Measurements from ENCODE around the gene CFAP99. TPM values are rescaled to one million over a fixed set of nuclear protein-coding genes. Genes with fewer than 3 reads are reported as not detected.

The CFAP99 gene
- total and polyA plus RNA-seq, 8 donors: 0.28 to 1.6 (median 0.70) TPM

DNA sequence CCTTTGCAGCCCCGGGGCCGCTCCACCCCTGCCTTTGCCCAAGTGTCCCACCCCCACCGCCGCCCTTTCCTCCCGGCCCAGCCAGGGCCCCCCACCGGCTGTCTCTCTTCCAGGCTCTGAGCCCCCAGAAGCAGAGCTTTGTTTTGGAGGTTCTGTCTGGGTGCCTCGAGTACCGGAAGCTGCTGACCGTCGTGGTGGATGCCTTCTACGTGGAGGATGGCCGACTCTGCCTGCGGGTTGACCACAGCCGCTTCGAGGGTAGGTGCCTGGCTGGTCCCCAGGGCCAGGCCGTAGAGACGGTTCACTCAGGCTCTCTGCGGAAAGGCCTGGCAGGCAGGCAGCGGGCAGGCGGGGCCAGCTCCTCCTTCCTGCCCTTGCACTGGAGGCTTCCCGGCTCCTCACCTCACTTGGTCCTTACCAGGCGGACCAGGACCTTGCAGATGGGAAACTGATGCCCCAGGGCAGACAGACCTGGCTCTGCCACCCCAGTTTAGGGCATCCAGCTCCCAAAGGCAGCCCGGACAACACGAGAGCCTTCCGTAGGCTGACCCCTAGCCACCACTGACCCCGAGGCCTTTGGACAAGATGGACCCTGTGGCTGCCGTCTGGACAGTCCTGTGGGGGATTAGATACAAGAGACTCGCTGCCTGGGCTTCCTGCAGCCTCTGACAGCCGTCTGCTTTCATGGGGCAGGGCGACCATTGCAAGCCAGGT is 18.2 kb downstream of the CFAP99 start:
- intact Hi-C loops (cut with DNase I): no loop called here
- Histone ChIP-seq H3K27me3 (no peaks in the 10 kb centered on the region), H3K9me3 (no peaks in the 10 kb centered on the region), H3K36me3 (no peaks in the 10 kb centered on the region), H3K4me1 (no peaks in the 10 kb centered on the region), H3K27ac (no peak overlapping the region), H3K4me3 (no peak overlapping the region)
- 81 to 85% methylated on average over 29 to 30 of the region's 30 CpGs for WGBS, 2 donors
- ATAC-seq (no peak), DNase-seq (peak in 1 of 6 donors; percentile 64), FAIRE-seq (no peak)
- TF ChIP-seq, protein P1, sequence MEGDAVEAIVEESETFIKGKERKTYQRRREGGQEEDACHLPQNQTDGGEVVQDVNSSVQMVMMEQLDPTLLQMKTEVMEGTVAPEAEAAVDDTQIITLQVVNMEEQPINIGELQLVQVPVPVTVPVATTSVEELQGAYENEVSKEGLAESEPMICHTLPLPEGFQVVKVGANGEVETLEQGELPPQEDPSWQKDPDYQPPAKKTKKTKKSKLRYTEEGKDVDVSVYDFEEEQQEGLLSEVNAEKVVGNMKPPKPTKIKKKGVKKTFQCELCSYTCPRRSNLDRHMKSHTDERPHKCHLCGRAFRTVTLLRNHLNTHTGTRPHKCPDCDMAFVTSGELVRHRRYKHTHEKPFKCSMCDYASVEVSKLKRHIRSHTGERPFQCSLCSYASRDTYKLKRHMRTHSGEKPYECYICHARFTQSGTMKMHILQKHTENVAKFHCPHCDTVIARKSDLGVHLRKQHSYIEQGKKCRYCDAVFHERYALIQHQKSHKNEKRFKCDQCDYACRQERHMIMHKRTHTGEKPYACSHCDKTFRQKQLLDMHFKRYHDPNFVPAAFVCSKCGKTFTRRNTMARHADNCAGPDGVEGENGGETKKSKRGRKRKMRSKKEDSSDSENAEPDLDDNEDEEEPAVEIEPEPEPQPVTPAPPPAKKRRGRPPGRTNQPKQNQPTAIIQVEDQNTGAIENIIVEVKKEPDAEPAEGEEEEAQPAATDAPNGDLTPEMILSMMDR (IDR thresholded peaks at IDR 0.05): no peak

DNA sequence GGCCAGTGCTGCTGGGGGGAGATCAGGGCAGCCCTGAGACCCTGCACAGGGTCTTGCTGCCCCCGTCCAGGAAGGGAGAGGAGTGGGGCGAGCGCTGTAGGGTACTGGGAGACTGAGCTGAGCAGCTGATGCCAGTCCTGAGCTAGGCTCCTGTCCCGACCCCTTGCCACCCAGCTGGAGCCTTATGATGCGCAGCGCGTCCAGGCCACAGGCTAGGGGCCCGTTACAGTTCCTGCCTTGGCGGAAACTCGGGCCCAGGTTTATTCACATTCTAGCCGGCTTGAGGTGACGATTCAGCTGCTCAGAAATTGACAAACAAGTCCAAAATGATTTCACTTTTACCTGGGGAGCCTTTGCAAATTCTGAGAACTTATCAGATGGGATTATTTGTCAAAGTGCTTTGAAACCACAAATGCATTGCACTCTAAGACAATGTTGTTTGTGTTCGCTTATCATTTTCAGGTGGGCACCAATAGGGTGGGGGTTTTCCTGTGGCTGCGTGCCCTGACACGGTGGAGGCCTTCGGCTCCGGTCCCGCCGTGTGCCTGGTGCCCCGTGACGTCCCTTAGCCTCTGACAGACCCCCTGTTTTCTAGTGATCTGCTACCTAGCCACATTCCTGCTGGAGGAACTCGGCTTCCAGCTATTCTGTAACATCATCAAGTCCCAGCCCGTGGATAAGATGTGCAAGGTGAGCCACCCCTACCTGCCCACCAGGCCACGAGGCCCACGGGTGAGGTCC is 18.9 kb downstream of the CFAP99 start:
- WGBS, 2 donors: 78 to 80% methylated on average over 25 of the region's 25 CpGs
- no peak for FAIRE-seq

DNA sequence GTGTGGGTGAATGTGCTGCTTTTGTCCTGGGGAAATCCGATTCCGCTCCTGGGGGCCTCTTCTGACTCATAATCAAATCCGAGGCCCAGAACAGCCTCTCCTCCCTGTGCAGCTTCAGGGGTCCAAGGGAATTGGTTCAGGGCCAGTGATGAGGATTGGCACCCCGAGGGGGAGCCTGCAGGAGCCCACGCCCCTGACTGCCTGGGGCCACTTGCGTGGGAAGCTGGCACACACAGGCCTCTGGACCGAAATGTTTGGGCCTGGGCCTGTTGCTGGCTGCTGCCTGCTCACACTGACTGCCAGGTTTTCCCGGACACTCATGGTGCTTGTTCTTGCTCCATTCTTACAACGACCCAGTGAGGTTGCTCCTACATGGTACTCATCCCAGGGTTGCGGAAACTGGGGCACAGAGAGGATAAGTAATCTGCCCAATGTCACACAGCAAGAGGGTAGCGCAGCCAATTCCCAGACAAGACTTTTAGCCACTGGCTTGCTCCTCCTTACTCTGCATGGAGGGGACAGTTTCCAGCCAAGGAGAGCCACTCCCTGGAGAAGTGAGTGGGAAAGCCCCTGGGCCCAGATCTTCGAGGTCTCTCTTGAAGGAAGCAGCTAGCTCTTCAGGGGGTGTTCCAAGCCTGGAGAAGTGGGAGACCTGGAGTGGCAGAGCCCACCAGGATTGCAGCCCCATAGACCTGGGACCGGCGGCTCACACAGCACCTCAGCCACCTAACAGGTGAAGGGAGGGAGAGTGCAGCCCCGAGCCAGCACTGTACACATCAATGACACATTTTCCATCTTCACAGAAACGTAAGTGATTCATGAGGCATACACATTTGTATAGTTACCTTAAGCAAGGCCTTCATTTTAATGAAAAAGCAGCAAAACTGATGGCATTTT is 20.3 kb downstream of the CFAP99 start:
- TF ChIP-seq, protein P1 (IDR thresholded peaks at IDR 0.05): no peak
- no peaks in the 10 kb centered on the region for H3K27me3 ChIP-seq
- DNase-seq (no peak), FAIRE-seq (no peak), ATAC-seq (no peak)
- H3K9me3 ChIP-seq: no peaks in the 10 kb centered on the region
- H3K27ac ChIP-seq: no peak overlapping the region
- no peak overlapping the region for H3K4me3 ChIP-seq
- 83 to 89% methylated on average over 15 to 16 of the region's 16 CpGs for WGBS, 2 donors
- intact Hi-C loops (cut with DNase I): no loop called here
- H3K4me1 ChIP-seq: no peaks in the 10 kb centered on the region
- no peaks in the 10 kb centered on the region for H3K36me3 ChIP-seq

More for the DNA sequence above, 18.9 kb downstream of the CFAP99 start:
- no peaks in the 10 kb centered on the region for H3K4me1 ChIP-seq
- no peak overlapping the region for H3K27ac ChIP-seq
- H3K27me3 ChIP-seq: no peaks in the 10 kb centered on the region
- no peak overlapping the region for H3K4me3 ChIP-seq
- no peaks in the 10 kb centered on the region for H3K36me3 ChIP-seq
- H3K9me3 ChIP-seq: no peaks in the 10 kb centered on the region
- TF ChIP-seq, protein P1 (IDR thresholded peaks at IDR 0.05): no peak
- ATAC-seq (no peak), DNase-seq (no peak)
- intact Hi-C loops (cut with DNase I): no loop called here

DNA sequence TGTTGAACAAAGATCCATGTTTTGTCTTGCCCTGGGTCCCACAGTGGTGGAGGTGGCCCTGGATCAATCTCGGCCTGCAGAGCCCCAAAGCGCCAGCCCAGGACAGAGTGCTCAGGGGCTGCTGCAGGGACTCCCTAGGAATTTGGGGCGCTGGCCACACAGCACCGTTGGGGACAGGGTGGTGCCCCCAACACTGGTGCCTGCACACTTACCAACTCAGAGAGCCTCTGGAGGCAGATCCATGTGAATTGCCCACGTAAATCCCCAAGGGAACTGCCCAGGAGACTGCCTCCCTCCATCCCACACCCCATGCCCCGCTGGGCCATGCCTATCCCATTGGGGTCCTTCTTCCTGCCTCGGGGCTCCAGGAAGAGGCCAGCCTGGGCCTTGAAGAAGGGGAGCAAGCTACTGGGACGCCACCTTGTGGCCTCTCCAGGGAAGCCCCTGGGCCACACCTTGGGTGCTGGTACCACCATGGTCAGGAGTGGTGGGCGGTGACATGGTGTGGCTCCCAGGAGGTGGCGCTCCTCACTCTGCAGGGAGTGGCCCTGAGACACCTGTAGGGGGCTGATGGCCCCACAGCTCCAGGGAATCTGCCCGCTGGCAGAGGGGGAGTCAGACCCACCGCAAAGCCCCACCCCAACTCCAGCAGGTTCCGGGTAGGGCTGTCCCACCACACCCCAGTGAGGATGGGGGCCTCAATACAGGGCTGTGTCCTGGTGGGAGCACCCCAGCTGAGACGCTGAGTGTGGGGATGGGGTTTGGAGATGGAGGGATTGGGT is 22.8 kb downstream of the CFAP99 start:
- TF ChIP-seq, protein P1 (IDR thresholded peaks at IDR 0.05): peak; percentile 42 to 72 (median 55)
- H3K36me3 ChIP-seq: no peaks in the 10 kb centered on the region
- FAIRE-seq: no peak
- DNase-seq: peak; percentile 37 to 86 (median 64)
- intact Hi-C loops (cut with DNase I): loop anchor here in 2 of 3 donors (10.0 kb wide), 2 partner anchors 217 to 227 kb away; no protein-coding TSS in a partner anchor
- no peak overlapping the region for H3K4me3 ChIP-seq
- peak in 3 of 4 donors; percentile 88 to 98 (median 89) for ATAC-seq
- H3K4me1 ChIP-seq: no peaks in the 10 kb centered on the region
- no peaks in the 10 kb centered on the region for H3K9me3 ChIP-seq
- 39 to 48% methylated on average over 13 to 14 of the region's 14 CpGs for WGBS, 2 donors
- H3K27me3 ChIP-seq: no peaks in the 10 kb centered on the region
- no peak overlapping the region for H3K27ac ChIP-seq

Measured in pancreas (tissue), 10 donors.